A549 (cell line): ENCODE results near the gene RAPGEF4.
A peak's percentile ranks its signal among the peaks of the same experiment; 100 is the strongest.

Experiments
- CBX8 ChIP-seq: fragments of 200-600 bp; sonication (generic); IDR thresholded peaks from 2 replicates; pipeline ENCODE4 v1.6.1; 2016
- CHD2 ChIP-seq: fragments of 150-350 bp; IDR thresholded peaks from 2 replicates; pipeline ENCODE4 v1.6.1; 2014; ENCODE audit warnings: low read length; ENCODE audit not compliant: partially characterized antibody
- EP300 ChIP-seq, 2 experiments: fragments of >200 bp; sonication (Bioruptor Twin); formaldehyde crosslinking; IDR thresholded peaks; 2 replicates in 1 of 2; 3 replicates in 1 of 2; pipeline ENCODE4 v1.6.1; 2016 to 2017
- FOSL2 ChIP-seq, 2 experiments: fragments of 450-650 bp in 1 of 2; fragments of >200 bp in 1 of 2; sonication (Bioruptor Twin) in 1 of 2; formaldehyde crosslinking; IDR thresholded peaks; 2 replicates each; pipeline versions ENCODE4 v1.5.0 to v1.6.1; 2016 to 2020; ENCODE audit warnings: mild to moderate bottlenecking in 1 of 2, moderate library complexity in 1 of 2
- HDAC2 ChIP-seq: fragments of 200-600 bp; sonication (generic); IDR thresholded peaks from 2 replicates; pipeline ENCODE4 v1.6.1; 2016
- JUNB ChIP-seq: fragments of >200 bp; sonication (Bioruptor Twin); formaldehyde crosslinking; IDR thresholded peaks from 2 replicates; pipeline ENCODE4 v1.6.1; 2016
- PBX3 ChIP-seq: IDR thresholded peaks from 2 replicates; pipeline ENCODE4 v1.6.1; 2012
- POLR2A ChIP-seq: IDR thresholded peaks from 2 replicates; pipeline ENCODE4 v1.6.1; 2012; ENCODE audit warnings: mild to moderate bottlenecking, low read length
- RFX5 ChIP-seq: fragments of 450-650 bp; IDR thresholded peaks from 2 replicates; pipeline ENCODE4 v1.7.1; 2014; ENCODE audit warnings: antibody characterized with exemption, mild to moderate bottlenecking, moderate library complexity
- SMC3 ChIP-seq: fragments of >200 bp; sonication (Bioruptor Twin); formaldehyde crosslinking; IDR thresholded peaks from 3 replicates; pipeline ENCODE4 v1.6.1; 2018; ENCODE audit warnings: inconsistent platforms
- USF2 ChIP-seq: fragments of 450-650 bp; IDR thresholded peaks from 2 replicates; pipeline ENCODE4 v1.6.1; 2014; ENCODE audit warnings: antibody characterized with exemption
- TF ChIP-seq, protein P1 (sequence below): fragments of 250-450 bp; sonication (Bioruptor Pico); IDR thresholded peaks from 2 replicates; pipeline ENCODE4 v1.5.0; 2021; ENCODE audit warnings: mild to moderate bottlenecking, moderate library complexity, borderline replicate concordance
- TF ChIP-seq, protein P2 (sequence below): IDR thresholded peaks from 2 replicates; pipeline ENCODE4 v1.6.1; 2012
- TF ChIP-seq, protein P3 (sequence below): fragments of >200 bp; sonication (Bioruptor Twin); formaldehyde crosslinking; IDR thresholded peaks from 3 replicates; pipeline ENCODE4 v1.5.1; 2016

GRCh38 chr2:172864182-172864581 is 128.5 kb downstream of the RAPGEF4 start:
- TF ChIP-seq CBX8, result no peak
- TF ChIP-seq, protein P1, sequence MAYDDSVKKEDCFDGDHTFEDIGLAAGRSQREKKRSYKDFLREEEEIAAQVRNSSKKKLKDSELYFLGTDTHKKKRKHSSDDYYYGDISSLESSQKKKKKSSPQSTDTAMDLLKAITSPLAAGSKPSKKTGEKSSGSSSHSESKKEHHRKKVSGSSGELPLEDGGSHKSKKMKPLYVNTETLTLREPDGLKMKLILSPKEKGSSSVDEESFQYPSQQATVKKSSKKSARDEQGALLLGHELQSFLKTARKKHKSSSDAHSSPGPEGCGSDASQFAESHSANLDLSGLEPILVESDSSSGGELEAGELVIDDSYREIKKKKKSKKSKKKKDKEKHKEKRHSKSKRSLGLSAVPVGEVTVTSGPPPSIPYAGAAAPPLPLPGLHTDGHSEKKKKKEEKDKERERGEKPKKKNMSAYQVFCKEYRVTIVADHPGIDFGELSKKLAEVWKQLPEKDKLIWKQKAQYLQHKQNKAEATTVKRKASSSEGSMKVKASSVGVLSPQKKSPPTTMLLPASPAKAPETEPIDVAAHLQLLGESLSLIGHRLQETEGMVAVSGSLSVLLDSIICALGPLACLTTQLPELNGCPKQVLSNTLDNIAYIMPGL (CRISPR knock-in tag), result no peak
- TF ChIP-seq, protein P2, sequence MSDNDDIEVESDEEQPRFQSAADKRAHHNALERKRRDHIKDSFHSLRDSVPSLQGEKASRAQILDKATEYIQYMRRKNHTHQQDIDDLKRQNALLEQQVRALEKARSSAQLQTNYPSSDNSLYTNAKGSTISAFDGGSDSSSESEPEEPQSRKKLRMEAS, result no peak
- TF ChIP-seq, protein P3, sequence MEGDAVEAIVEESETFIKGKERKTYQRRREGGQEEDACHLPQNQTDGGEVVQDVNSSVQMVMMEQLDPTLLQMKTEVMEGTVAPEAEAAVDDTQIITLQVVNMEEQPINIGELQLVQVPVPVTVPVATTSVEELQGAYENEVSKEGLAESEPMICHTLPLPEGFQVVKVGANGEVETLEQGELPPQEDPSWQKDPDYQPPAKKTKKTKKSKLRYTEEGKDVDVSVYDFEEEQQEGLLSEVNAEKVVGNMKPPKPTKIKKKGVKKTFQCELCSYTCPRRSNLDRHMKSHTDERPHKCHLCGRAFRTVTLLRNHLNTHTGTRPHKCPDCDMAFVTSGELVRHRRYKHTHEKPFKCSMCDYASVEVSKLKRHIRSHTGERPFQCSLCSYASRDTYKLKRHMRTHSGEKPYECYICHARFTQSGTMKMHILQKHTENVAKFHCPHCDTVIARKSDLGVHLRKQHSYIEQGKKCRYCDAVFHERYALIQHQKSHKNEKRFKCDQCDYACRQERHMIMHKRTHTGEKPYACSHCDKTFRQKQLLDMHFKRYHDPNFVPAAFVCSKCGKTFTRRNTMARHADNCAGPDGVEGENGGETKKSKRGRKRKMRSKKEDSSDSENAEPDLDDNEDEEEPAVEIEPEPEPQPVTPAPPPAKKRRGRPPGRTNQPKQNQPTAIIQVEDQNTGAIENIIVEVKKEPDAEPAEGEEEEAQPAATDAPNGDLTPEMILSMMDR, result peak; percentile 65
- TF ChIP-seq JUNB, result no peak
- peak; percentile 70 for TF ChIP-seq SMC3
- no peak for TF ChIP-seq CHD2
- no peak for TF ChIP-seq HDAC2
- TF ChIP-seq FOSL2 (IDR thresholded peaks at IDR 0.05), result no peak
- no peak for TF ChIP-seq FOSL2 (CRISPR knock-in tag; IDR thresholded peaks at IDR 0.05)
- TF ChIP-seq EP300 (IDR thresholded peaks at IDR 0.05), result no peak
- no peak for TF ChIP-seq POLR2A
- TF ChIP-seq USF2, result no peak
- TF ChIP-seq PBX3, result no peak
- no peak for TF ChIP-seq RFX5
